ENCODE measurements around the gene STARD4. TPM values are rescaled to one million over a fixed set of nuclear protein-coding genes. Genes with fewer than 3 reads are reported as not detected.

Gene STARD4
- total and polyA plus RNA-seq, 9 of the 15 experiments (the other 6 are each of a cell fraction or from before 2014, with no cell fraction given), result 28.4 to 88.0 (median 34.0) TPM

GRCh38 chr5:111530298-111530740 lies 18.0 kb upstream of the STARD4 start (continued):
- TF ChIP-seq ZNF785 (CRISPR knock-in tag; IDR thresholded peaks at IDR 0.05) (no peak), DNMT1 (IDR thresholded peaks at IDR 0.05) (no peak), CC2D1A (IDR thresholded peaks at IDR 0.05) (peak; percentile 94), ZNF398 (CRISPR knock-in tag; IDR thresholded peaks at IDR 0.05) (no peak), BCLAF1 (IDR thresholded peaks at IDR 0.05; ENCODE audit: borderline replicate concordance in 1 of 2, control insufficient read depth in 1 of 2, low read depth in 2 of 2, low read length in 1 of 2) (no peak), KDM2B (CRISPR knock-in tag; IDR thresholded peaks at IDR 0.05) (no peak), CREM (IDR thresholded peaks at IDR 0.05; ENCODE audit: low read depth) (peak; percentile 94), RUNX1 (IDR thresholded peaks at IDR 0.05; ENCODE audit: low read depth) (no peak), ZBTB5 (IDR thresholded peaks at IDR 0.05) (no peak), NR2C1 (IDR thresholded peaks at IDR 0.05) (peak; percentile 24; the same call in 1 of the 2 replicates), NR2C1 (tag; IDR thresholded peaks at IDR 0.05) (0 out of 2 replicates have a peak, but pooled peaks have one; percentile 18), ERF (CRISPR knock-in tag; IDR thresholded peaks at IDR 0.05) (no peak)
- TF ChIP-seq, protein P1, sequence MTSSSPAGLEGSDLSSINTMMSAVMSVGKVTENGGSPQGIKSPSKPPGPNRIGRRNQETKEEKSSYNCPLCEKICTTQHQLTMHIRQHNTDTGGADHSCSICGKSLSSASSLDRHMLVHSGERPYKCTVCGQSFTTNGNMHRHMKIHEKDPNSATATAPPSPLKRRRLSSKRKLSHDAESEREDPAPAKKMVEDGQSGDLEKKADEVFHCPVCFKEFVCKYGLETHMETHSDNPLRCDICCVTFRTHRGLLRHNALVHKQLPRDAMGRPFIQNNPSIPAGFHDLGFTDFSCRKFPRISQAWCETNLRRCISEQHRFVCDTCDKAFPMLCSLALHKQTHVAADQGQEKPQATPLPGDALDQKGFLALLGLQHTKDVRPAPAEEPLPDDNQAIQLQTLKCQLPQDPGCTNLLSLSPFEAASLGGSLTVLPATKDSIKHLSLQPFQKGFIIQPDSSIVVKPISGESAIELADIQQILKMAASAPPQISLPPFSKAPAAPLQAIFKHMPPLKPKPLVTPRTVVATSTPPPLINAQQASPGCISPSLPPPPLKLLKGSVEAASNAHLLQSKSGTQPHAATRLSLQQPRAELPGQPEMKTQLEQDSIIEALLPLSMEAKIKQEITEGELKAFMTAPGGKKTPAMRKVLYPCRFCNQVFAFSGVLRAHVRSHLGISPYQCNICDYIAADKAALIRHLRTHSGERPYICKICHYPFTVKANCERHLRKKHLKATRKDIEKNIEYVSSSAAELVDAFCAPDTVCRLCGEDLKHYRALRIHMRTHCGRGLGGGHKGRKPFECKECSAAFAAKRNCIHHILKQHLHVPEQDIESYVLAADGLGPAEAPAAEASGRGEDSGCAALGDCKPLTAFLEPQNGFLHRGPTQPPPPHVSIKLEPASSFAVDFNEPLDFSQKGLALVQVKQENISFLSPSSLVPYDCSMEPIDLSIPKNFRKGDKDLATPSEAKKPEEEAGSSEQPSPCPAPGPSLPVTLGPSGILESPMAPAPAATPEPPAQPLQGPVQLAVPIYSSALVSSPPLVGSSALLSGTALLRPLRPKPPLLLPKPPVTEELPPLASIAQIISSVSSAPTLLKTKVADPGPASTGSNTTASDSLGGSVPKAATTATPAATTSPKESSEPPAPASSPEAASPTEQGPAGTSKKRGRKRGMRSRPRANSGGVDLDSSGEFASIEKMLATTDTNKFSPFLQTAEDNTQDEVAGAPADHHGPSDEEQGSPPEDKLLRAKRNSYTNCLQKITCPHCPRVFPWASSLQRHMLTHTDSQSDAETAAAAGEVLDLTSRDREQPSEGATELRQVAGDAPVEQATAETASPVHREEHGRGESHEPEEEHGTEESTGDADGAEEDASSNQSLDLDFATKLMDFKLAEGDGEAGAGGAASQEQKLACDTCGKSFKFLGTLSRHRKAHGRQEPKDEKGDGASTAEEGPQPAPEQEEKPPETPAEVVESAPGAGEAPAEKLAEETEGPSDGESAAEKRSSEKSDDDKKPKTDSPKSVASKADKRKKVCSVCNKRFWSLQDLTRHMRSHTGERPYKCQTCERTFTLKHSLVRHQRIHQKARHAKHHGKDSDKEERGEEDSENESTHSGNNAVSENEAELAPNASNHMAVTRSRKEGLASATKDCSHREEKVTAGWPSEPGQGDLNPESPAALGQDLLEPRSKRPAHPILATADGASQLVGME (CRISPR knock-in tag; IDR thresholded peaks at IDR 0.05), result no peak

Data from K562 (cell line).